GM12878 (cell line): ENCODE results near the gene SHMT1. TPM values are rescaled to one million over a fixed set of nuclear protein-coding genes. Genes with fewer than 3 reads are reported as not detected.

Experiments
- ATAC-seq: fragments of 200-7000 bp; cut with Tn5 transposase; 3 replicates; pipeline ENCODE4 v1.9.1; 2020; ENCODE audit warnings: mild to moderate bottlenecking, moderate library complexity
- BruUV-seq: library from RNA; stranded (reverse); fragments of 400-500 nt; replicated peaks from 2 replicates; lab custom pipeline; 2021; lab: Mats Ljungman, UMichigan
- CTCF ChIA-PET: fragments of 300-600 bp; sonication (Branson Sonifier 250); formaldehyde crosslinking; extraction: SDS; loops from one replicate; lab custom pipeline; 2021; ENCODE audit warnings: inconsistent platforms; lab: Yijun Ruan, JAX
- POLR2A ChIA-PET: fragments of 350-600 bp; formaldehyde crosslinking; extraction: SDS; loops from one replicate; lab custom pipeline; 2021; ENCODE audit warnings: inconsistent platforms; lab: Charles Lee
- RAD21 ChIA-PET: fragments of 300-600 bp; sonication (Branson Sonifier 250); formaldehyde crosslinking; loops from one replicate; lab custom pipeline; 2023; ENCODE audit warnings: antibody characterized with exemption; ENCODE audit not compliant: unreplicated experiment; lab: Charles Lee
- SMC1A ChIA-PET: fragments of 300-600 bp; sonication (Branson Sonifier 250); formaldehyde crosslinking; loops from one replicate; lab custom pipeline; 2023; ENCODE audit not compliant: unreplicated experiment, uncharacterized antibody; lab: Charles Lee
- DNase-seq: peaks from one replicate; pipeline ENCODE4 v3.0.0-alpha.2; 2011; ENCODE audit warnings: low read depth, low spot score
- FAIRE-seq: peaks from 3 replicates; lab custom pipeline; 2011; peaks lifted over from hg19 to GRCh38; lab: Jason Lieb, UNC
- H2AFZ ChIP-seq: 2 replicates; pipeline ENCODE4 v1.6.0; 2011; ENCODE audit warnings: low read depth, low read length, control low read depth; ENCODE audit not compliant: control insufficient read depth
- H3K27ac ChIP-seq: 2 replicates; pipeline ENCODE4 v1.5.1; 2011; ENCODE audit warnings: control low read depth; ENCODE audit not compliant: control insufficient read depth, insufficient read depth
- H3K27me3 ChIP-seq, 2 experiments: replicated peaks in 1 of 2; 2 replicates each; pipeline versions ENCODE4 v1.6.0 to v1.6.1; 2011; ENCODE audit warnings: low read length in 1 of 2; ENCODE audit not compliant: control insufficient read depth in 2 of 2, insufficient read depth in 2 of 2
- H3K36me3 ChIP-seq, 2 experiments: 2 replicates each; pipeline ENCODE4 v1.5.1; 2011; ENCODE audit warnings: low read length in 1 of 2; ENCODE audit not compliant: control insufficient read depth in 2 of 2, insufficient read depth in 2 of 2
- H3K4me1 ChIP-seq: 2 replicates; pipeline ENCODE4 v1.6.1; 2011; ENCODE audit warnings: mild to moderate bottlenecking, low read length, moderate library complexity, mixed read lengths; ENCODE audit not compliant: control insufficient read depth, insufficient read depth
- H3K4me2 ChIP-seq: 2 replicates; pipeline ENCODE4 v1.6.0; 2011; ENCODE audit warnings: control low read depth; ENCODE audit not compliant: control insufficient read depth, insufficient read depth
- H3K4me3 ChIP-seq: fragments of 200-600 bp; sonication (generic); 2 replicates; pipeline ENCODE4 v1.5.1; 2016
- H3K79me2 ChIP-seq: 2 replicates; pipeline ENCODE4 v1.6.0; 2011; ENCODE audit warnings: low read length; ENCODE audit not compliant: control insufficient read depth, insufficient read depth
- H3K9ac ChIP-seq: 2 replicates; pipeline ENCODE4 v1.8.0; 2011; ENCODE audit warnings: low read length, control low read depth, mixed read lengths; ENCODE audit not compliant: control insufficient read depth, insufficient read depth
- H3K9me3 ChIP-seq: replicated peaks from 3 replicates; pipeline ENCODE4 v1.5.1; 2011; ENCODE audit warnings: mild to moderate bottlenecking, low read length; ENCODE audit not compliant: control insufficient read depth, insufficient read depth
- H4K20me1 ChIP-seq: 2 replicates; pipeline ENCODE4 v1.6.0; 2011; ENCODE audit not compliant: control insufficient read depth, insufficient read depth
- BHLHE40 ChIP-seq, 2 experiments: fragments of 450-650 bp in 1 of 2; IDR thresholded peaks; 2 replicates each; pipeline ENCODE4 v1.6.1; 2011 to 2017; ENCODE audit warnings: low read depth in 2 of 2, borderline replicate concordance in 1 of 2, improper control_type of control experiment in 1 of 2, low read length in 1 of 2, mild to moderate bottlenecking in 1 of 2
- CBFB ChIP-seq: IDR thresholded peaks from 2 replicates; pipeline ENCODE4 v1.6.1; 2016; ENCODE audit warnings: antibody characterized with exemption, low read depth
- EGR1 ChIP-seq, 2 experiments: IDR thresholded peaks; 1 replicate in 1 of 2; 2 replicates in 1 of 2; pipeline ENCODE4 v1.6.1; 2011 to 2012; ENCODE audit warnings: low read depth in 2 of 2, low read length in 2 of 2, borderline replicate concordance in 1 of 2, mild to moderate bottlenecking in 1 of 2, moderate library complexity in 1 of 2
- NRF1 ChIP-seq: conservative IDR thresholded peaks from 2 replicates; pipeline ENCODE4 v1.6.1; 2011; ENCODE audit warnings: mild to moderate bottlenecking, low read depth, low read length, improper control_type of control experiment
- PAX5 ChIP-seq: IDR thresholded peaks from 2 replicates; pipeline ENCODE4 v1.6.1; 2011; ENCODE audit warnings: low read depth, low read length, borderline replicate concordance
- SIX5 ChIP-seq: IDR thresholded peaks from 2 replicates; pipeline ENCODE4 v1.6.1; 2011; ENCODE audit warnings: mild to moderate bottlenecking, low read depth, low read length, moderate library complexity; ENCODE audit not compliant: severe bottlenecking
- SPI1 ChIP-seq: IDR thresholded peaks from 2 replicates; pipeline ENCODE4 v1.6.1; 2011; ENCODE audit warnings: low read depth, mild to moderate bottlenecking, low read length, moderate library complexity, borderline replicate concordance; ENCODE audit not compliant: insufficient read depth
- TCF7 ChIP-seq: IDR thresholded peaks from 2 replicates; pipeline ENCODE4 v1.6.1; 2014; ENCODE audit warnings: antibody characterized with exemption, borderline replicate concordance
- WGBS: methylation state at CpG from one replicate; pipeline ENCODE4 v1.1.6; 2016; ENCODE audit warnings: low lambda C conversion rate; ENCODE audit not compliant: insufficient replicate concordance, insufficient coverage; ENCODE audit errors: missing lambda C conversion rate; 5-methylcytosine and 5-hydroxymethylcytosine counted together
- in situ Hi-C: fragments of 300-500 bp; cut with MboI; formaldehyde crosslinking; loops from 9 replicates; pipeline ENCODE4 v1.14.3; 2018; ENCODE audit warnings: mixed read lengths
- intact Hi-C: fragments of 100-400 bp; cut with micrococcal nuclease; formaldehyde crosslinking; loops from one replicate; pipeline ENCODE4 v1.14.2; 2022; ENCODE audit not compliant: unreplicated experiment
- polyA plus RNA-seq, 11 experiments: library from polyadenylated mRNA; depleted of rRNA in 4 of 11; unstranded in 6 of 11; stranded (reverse) in 5 of 11; fragments of >200 nt; fragmentation: Nextera tagmentation in 4 of 11; fragmentation: Illumina TruSeq in 1 of 11; extraction: Ambion mirVana in 4 of 11; extraction: Trizol in 1 of 11; gene quantifications; 1 replicate in 1 of 11; 2 replicates in 10 of 11; pipeline versions ENCODE4 v1.2.1 to v1.2.3, GENCODE V29; 2011 to 2016; ENCODE audit warnings: inconsistent platforms in 2 of 11, missing spikeins in 2 of 11, low read depth in 1 of 11
- total RNA-seq, 4 experiments: library from RNA; depleted of rRNA in 3 of 4; stranded (reverse); fragments of >200 nt in 3 of 4; fragmentation: Illumina TruSeq in 1 of 4; extraction: Trizol in 1 of 4; gene quantifications; 2 replicates each; pipeline versions ENCODE4 v1.2.1 to v1.2.3, GENCODE V29; 2013 to 2021
- TF ChIP-seq, protein P1 (sequence below): fragments of 450-650 bp; IDR thresholded peaks from 2 replicates; pipeline ENCODE4 v1.6.1; 2016; ENCODE audit warnings: mild to moderate bottlenecking
- TF ChIP-seq, protein P2 (sequence below): fragments of 450-650 bp; IDR thresholded peaks from 2 replicates; pipeline ENCODE4 v1.6.1; 2017; ENCODE audit warnings: borderline replicate concordance
- TF ChIP-seq, protein P3 (sequence below): fragments of 450-650 bp; IDR thresholded peaks from 2 replicates; pipeline ENCODE4 v1.6.1; 2017; ENCODE audit warnings: mild to moderate bottlenecking, low read depth, inconsistent platforms; ENCODE audit not compliant: poor library complexity, severe bottlenecking

SHMT1 gene
- total and polyA plus RNA-seq, 10 of the 15 experiments (the other 5 are each of a cell fraction or from before 2014, with no cell fraction given): 5.2 to 60.1 (median 34.6) TPM

DNA sequence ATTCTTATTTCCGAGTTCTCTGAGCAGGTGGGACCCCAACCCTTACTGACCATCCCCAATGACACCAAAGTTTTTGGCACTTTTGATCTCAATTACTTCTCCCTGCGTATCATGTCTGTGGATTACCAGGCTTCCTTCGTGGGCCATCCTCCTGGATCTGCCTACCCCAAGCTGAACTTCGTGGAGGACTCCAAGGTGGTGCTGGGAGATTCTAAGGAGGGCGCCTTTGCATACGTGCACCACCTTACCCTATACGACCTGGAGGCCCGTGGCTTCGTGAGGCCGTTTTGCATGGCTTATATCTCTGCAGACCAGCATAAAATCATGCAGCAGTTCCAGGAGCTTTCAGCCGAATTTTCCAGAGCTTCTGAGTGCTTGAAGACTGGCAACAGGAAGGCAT lies 47.4 kb downstream of the SHMT1 start:
- peak overlapping the region; percentile 90 for H3K9ac ChIP-seq
- H3K79me2 ChIP-seq: peaks cover 73% of the 10 kb centered on the region
- in situ Hi-C loops: no loop called here
- ChIA-PET CTCF (no interaction called here), POLR2A (no interaction called here), RAD21 (no interaction called here), SMC1A (no interaction called here)
- TF ChIP-seq, protein P1, sequence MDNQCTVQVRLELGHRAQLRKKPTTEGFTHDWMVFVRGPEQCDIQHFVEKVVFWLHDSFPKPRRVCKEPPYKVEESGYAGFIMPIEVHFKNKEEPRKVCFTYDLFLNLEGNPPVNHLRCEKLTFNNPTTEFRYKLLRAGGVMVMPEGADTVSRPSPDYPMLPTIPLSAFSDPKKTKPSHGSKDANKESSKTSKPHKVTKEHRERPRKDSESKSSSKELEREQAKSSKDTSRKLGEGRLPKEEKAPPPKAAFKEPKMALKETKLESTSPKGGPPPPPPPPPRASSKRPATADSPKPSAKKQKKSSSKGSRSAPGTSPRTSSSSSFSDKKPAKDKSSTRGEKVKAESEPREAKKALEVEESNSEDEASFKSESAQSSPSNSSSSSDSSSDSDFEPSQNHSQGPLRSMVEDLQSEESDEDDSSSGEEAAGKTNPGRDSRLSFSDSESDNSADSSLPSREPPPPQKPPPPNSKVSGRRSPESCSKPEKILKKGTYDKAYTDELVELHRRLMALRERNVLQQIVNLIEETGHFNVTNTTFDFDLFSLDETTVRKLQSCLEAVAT: peak; percentile 25; the same call in 1 of the 2 replicates
- no peak for TF ChIP-seq EGR1 (IDR thresholded peaks at IDR 0.05; ENCODE audit: borderline replicate concordance in 1 of 2, low read depth in 2 of 2, low read length in 2 of 2)
- no peaks in the 10 kb centered on the region for H3K9me3 ChIP-seq
- peak overlapping the region; percentile 89 for H3K4me3 ChIP-seq
- H3K36me3 ChIP-seq: peaks cover 0 to 9% of the 10 kb centered on the region in 2 experiments; a peak in 1 of 4 replicates
- H4K20me1 ChIP-seq: peaks cover 8% of the 10 kb centered on the region; the same call in 1 of the 2 replicates
- FAIRE-seq (no peak), ATAC-seq (no peak), DNase-seq (no peak)
- H3K27ac ChIP-seq: peak overlapping the region; percentile 84; the same call in 1 of the 2 replicates
- no peaks in the 10 kb centered on the region for H3K27me3 ChIP-seq
- 62% methylated on average over 11 of the region's 11 CpGs for WGBS
- H3K4me1 ChIP-seq: peaks cover 22% of the 10 kb centered on the region
- H3K4me2 ChIP-seq: peak overlapping the region; percentile 56
- intact Hi-C loops: loop anchor here (2.0 to 5.0 kb wide), 2 partner anchors 55 to 134 kb away; partner anchors contain the start of genes ALKBH5 and MIEF2
- H2AFZ ChIP-seq: no peak overlapping the region
- no TSS peak for BruUV-seq

DNA sequence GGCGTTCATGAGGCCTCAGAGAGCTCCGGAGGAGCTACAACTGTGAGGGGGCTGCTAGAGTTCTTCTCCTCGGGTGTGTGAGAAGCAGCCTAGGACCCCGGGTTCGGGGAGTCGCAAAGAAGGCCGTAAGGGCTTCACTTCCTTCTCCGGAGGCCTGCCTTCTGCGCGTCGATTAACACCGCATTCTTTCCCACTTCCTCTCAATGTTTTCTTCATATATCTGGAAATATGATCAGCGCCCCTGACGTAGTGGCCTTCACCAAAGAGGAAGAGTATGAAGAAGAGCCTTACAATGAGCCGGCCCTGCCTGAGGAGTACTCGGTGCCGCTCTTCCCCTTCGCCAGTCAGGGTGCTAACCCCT lies 47.8 kb downstream of the SHMT1 start:
- RAD21 ChIA-PET: no interaction called here
- TSS peak; percentile 76 for BruUV-seq
- Histone ChIP-seq H3K4me2 (peak overlapping the region; percentile 56), H3K4me3 (peak overlapping the region; percentile 89), H3K79me2 (peaks cover 73% of the 10 kb centered on the region), H3K36me3 (peaks cover 0 to 9% of the 10 kb centered on the region in 2 experiments; a peak in 1 of 4 replicates), H3K4me1 (peaks cover 22% of the 10 kb centered on the region), H2AFZ (peak overlapping the region; percentile 98), H3K27ac (peak overlapping the region; percentile 84), H3K27me3 (no peaks in the 10 kb centered on the region), H3K9me3 (no peaks in the 10 kb centered on the region), H4K20me1 (peaks cover 7% of the 10 kb centered on the region; the same call in 1 of the 2 replicates), H3K9ac (peak overlapping the region; percentile 90)
- FAIRE-seq (no peak), DNase-seq (no peak), ATAC-seq (peak; percentile 3; the same call in 1 of the 3 replicates)
- POLR2A ChIA-PET: no interaction called here
- CTCF ChIA-PET: no interaction called here
- WGBS: 12% methylated on average over 18 of the region's 18 CpGs
- intact Hi-C loops: loop anchor here (2.0 to 5.0 kb wide), 2 partner anchors 55 to 133 kb away; partner anchors contain the start of genes ALKBH5 and MIEF2
- SMC1A ChIA-PET: no interaction called here
- in situ Hi-C loops: no loop called here
- TF ChIP-seq, protein P2, sequence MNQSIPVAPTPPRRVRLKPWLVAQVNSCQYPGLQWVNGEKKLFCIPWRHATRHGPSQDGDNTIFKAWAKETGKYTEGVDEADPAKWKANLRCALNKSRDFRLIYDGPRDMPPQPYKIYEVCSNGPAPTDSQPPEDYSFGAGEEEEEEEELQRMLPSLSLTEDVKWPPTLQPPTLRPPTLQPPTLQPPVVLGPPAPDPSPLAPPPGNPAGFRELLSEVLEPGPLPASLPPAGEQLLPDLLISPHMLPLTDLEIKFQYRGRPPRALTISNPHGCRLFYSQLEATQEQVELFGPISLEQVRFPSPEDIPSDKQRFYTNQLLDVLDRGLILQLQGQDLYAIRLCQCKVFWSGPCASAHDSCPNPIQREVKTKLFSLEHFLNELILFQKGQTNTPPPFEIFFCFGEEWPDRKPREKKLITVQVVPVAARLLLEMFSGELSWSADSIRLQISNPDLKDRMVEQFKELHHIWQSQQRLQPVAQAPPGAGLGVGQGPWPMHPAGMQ: no peak
- TF ChIP-seq SPI1: peak; percentile 80
- TF ChIP-seq SIX5: no peak
- TF ChIP-seq TCF7: no peak
- no peak for TF ChIP-seq BHLHE40 (IDR thresholded peaks at IDR 0.05; ENCODE audit: borderline replicate concordance in 1 of 2, low read depth in 2 of 2, low read length in 1 of 2)
- TF ChIP-seq, protein P3, sequence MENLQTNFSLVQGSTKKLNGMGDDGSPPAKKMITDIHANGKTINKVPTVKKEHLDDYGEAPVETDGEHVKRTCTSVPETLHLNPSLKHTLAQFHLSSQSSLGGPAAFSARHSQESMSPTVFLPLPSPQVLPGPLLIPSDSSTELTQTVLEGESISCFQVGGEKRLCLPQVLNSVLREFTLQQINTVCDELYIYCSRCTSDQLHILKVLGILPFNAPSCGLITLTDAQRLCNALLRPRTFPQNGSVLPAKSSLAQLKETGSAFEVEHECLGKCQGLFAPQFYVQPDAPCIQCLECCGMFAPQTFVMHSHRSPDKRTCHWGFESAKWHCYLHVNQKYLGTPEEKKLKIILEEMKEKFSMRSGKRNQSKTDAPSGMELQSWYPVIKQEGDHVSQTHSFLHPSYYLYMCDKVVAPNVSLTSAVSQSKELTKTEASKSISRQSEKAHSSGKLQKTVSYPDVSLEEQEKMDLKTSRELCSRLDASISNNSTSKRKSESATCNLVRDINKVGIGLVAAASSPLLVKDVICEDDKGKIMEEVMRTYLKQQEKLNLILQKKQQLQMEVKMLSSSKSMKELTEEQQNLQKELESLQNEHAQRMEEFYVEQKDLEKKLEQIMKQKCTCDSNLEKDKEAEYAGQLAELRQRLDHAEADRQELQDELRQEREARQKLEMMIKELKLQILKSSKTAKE: no peak
- 0 out of 2 replicates have a peak, but pooled peaks have one; percentile 1 for TF ChIP-seq PAX5
- peak; percentile 1; the same call in 1 of the 2 replicates for TF ChIP-seq CBFB
- no peak for TF ChIP-seq NRF1
